Esophagus squamous epithelium (tissue), 4 donors: ENCODE data around the gene BABAM2.

ENCODE experiments used
- POLR2A ChIP-seq, 4 donors: fragments of 450-650 bp; IDR thresholded peaks; one replicate each; pipeline ENCODE4 v1.6.1; 2017; ENCODE audit warnings: antibody characterized with exemption in 4 of 4, mild to moderate bottlenecking in 4 of 4, moderate library complexity in 3 of 4
- TF ChIP-seq, protein P1 (sequence below), 6 experiments: fragments of 450-650 bp in 4 of 6; fragments of 200-600 bp in 2 of 6; sonication (generic) in 2 of 6; IDR thresholded peaks; one replicate each; pipeline ENCODE4 v1.5.1; 2016 to 2019; ENCODE audit warnings: antibody characterized with exemption in 6 of 6, mild to moderate bottlenecking in 4 of 6, moderate library complexity in 4 of 6

DNA sequence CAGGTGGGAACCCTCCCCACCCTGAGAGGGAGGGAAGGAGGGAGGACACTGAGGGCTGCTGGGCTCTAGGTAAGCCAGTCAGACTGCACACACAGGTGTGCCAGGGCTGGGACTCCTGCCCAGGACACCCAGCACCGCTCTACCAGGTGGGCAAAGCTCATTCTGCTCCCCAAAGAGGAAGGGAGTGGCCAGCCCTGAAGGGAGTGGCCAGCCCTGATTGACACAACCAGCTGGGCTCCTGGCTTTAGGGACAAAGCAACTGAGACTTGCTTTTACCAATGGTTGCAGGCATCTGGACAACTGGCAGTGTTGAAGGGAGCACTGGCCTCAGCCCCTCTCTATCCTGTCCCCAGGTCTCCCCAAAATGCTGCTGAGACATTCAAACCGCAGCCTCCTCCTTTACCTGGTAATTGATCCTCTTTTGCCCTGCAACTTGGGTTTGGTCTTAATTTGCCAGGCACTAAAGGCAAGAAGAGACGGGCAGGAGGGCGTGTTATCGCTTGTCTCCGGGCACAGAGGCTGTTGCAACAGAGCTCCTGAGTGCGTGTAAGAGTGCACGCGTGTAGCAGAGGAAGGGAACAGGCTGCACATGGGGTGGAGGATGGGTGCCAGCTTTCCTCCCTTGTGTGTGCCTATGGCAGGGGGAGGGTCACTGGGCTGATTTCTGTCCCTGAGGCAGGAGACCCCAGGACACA lies 487.6 kb downstream of the BABAM2 start:
- TF ChIP-seq, protein P1, sequence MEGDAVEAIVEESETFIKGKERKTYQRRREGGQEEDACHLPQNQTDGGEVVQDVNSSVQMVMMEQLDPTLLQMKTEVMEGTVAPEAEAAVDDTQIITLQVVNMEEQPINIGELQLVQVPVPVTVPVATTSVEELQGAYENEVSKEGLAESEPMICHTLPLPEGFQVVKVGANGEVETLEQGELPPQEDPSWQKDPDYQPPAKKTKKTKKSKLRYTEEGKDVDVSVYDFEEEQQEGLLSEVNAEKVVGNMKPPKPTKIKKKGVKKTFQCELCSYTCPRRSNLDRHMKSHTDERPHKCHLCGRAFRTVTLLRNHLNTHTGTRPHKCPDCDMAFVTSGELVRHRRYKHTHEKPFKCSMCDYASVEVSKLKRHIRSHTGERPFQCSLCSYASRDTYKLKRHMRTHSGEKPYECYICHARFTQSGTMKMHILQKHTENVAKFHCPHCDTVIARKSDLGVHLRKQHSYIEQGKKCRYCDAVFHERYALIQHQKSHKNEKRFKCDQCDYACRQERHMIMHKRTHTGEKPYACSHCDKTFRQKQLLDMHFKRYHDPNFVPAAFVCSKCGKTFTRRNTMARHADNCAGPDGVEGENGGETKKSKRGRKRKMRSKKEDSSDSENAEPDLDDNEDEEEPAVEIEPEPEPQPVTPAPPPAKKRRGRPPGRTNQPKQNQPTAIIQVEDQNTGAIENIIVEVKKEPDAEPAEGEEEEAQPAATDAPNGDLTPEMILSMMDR (IDR thresholded peaks at IDR 0.05), result no peak
- TF ChIP-seq POLR2A (IDR thresholded peaks at IDR 0.05), result peak in 3 of 4 donors; percentile 30 to 51 (median 35)
